Breast epithelium (tissue), 3 donors: ENCODE measurements around the gene CACNG8.

Source experiments
- CTCF ChIP-seq, 3 donors: fragments of 450-650 bp; IDR thresholded peaks; one replicate each; pipeline ENCODE4 v1.5.1; 2016 to 2017; ENCODE audit warnings: antibody characterized with exemption in 3 of 3, mild to moderate bottlenecking in 3 of 3, moderate library complexity in 3 of 3
- POLR2AphosphoS5 ChIP-seq, 3 donors: sonication (generic); formaldehyde crosslinking; IDR thresholded peaks; one replicate each; pipeline ENCODE4 v1.6.1; 2017; ENCODE audit warnings: antibody characterized with exemption in 3 of 3

GRCh38 chr19:54001496-54001895, 38.8 kb downstream of the CACNG8 start:
- TF ChIP-seq CTCF (IDR thresholded peaks at IDR 0.05) (no peak), POLR2AphosphoS5 (IDR thresholded peaks at IDR 0.05) (no peak)
